GM23338 (cell line): ENCODE measurements around the gene TBX2. TPM values are rescaled to one million over a fixed set of nuclear protein-coding genes. Genes with fewer than 3 reads are reported as not detected.

ENCODE experiments used
- ATAC-seq: fragments of 200-7000 bp; cut with Tn5 transposase; 3 replicates; pipeline ENCODE4 v1.9.1; 2020
- DNase-seq: peaks from one replicate; pipeline ENCODE4 v3.0.0-alpha.2; 2015; ENCODE audit warnings: low spot score
- H2AFZ ChIP-seq: fragments of 200-600 bp; sonication (generic); 2 replicates; pipeline ENCODE4 v1.8.0; 2016; ENCODE audit warnings: antibody characterized with exemption, mild to moderate bottlenecking, moderate library complexity
- H3F3A ChIP-seq: fragments of 200-600 bp; sonication (generic); replicated peaks from 2 replicates; pipeline ENCODE4 v1.8.0; 2017; ENCODE audit warnings: antibody characterized with exemption, mixed run types, low read depth
- H3K27ac ChIP-seq: fragments of 200-600 bp; sonication (generic); 2 replicates; pipeline ENCODE4 v1.6.1; 2016; ENCODE audit warnings: low read depth
- H3K27me3 ChIP-seq: fragments of 200-600 bp; sonication (generic); 2 replicates; pipeline ENCODE4 v1.8.0; 2016; ENCODE audit warnings: mild to moderate bottlenecking, mixed run types, moderate library complexity; ENCODE audit not compliant: insufficient read depth
- H3K36me3 ChIP-seq: fragments of 200-600 bp; sonication (generic); 2 replicates; pipeline ENCODE4 v1.8.0; 2016; ENCODE audit warnings: mild to moderate bottlenecking; ENCODE audit not compliant: insufficient read depth
- H3K4me1 ChIP-seq: fragments of 200-600 bp; sonication (generic); 2 replicates; pipeline ENCODE4 v1.8.0; 2016; ENCODE audit warnings: mild to moderate bottlenecking, moderate library complexity; ENCODE audit not compliant: insufficient read depth
- H3K4me2 ChIP-seq: fragments of 200-600 bp; sonication (generic); 2 replicates; pipeline ENCODE4 v1.7.1; 2017; ENCODE audit warnings: mixed run types
- H3K4me3 ChIP-seq: fragments of 200-600 bp; sonication (generic); 2 replicates; pipeline ENCODE4 v1.6.1; 2016; ENCODE audit warnings: mixed run types
- H3K79me2 ChIP-seq: fragments of 200-600 bp; sonication (generic); replicated peaks from 2 replicates; pipeline ENCODE4 v1.8.0; 2017; ENCODE audit warnings: mild to moderate bottlenecking; ENCODE audit not compliant: insufficient read depth
- H3K9me2 ChIP-seq: fragments of 200-600 bp; sonication (generic); 2 replicates; pipeline ENCODE4 v1.8.0; 2017; ENCODE audit not compliant: insufficient read depth
- H4K20me1 ChIP-seq: fragments of 200-600 bp; sonication (generic); replicated peaks from 2 replicates; pipeline ENCODE4 v1.8.0; 2017; ENCODE audit warnings: mild to moderate bottlenecking; ENCODE audit not compliant: insufficient read depth
- H3K27ac Mint-ChIP-seq: 2 replicates; pipeline ENCODE4 v1.8.0; 2020; ENCODE audit warnings: inconsistent platforms, mild to moderate bottlenecking, moderate library complexity, mixed read lengths
- H3K27me3 Mint-ChIP-seq: 3 replicates; pipeline ENCODE4 v1.8.0; 2022; ENCODE audit warnings: low read depth, mild to moderate bottlenecking, moderate library complexity, mixed read lengths, inconsistent platforms; ENCODE audit not compliant: insufficient read depth, poor library complexity
- H3K36me3 Mint-ChIP-seq: 3 replicates; pipeline ENCODE4 v1.8.0; 2021; ENCODE audit warnings: low read depth, mild to moderate bottlenecking, inconsistent platforms, moderate library complexity, mixed read lengths
- H3K4me1 Mint-ChIP-seq: 3 replicates; pipeline ENCODE4 v1.8.0; 2020; ENCODE audit warnings: mild to moderate bottlenecking, inconsistent platforms, mixed read lengths
- H3K4me3 Mint-ChIP-seq: 3 replicates; pipeline ENCODE4 v1.8.0; 2021; ENCODE audit warnings: moderate library complexity, mild to moderate bottlenecking, inconsistent platforms, mixed read lengths
- H3K9me3 Mint-ChIP-seq: 3 replicates; pipeline ENCODE4 v1.8.0; 2020; ENCODE audit warnings: moderate library complexity, mild to moderate bottlenecking, inconsistent platforms, mixed read lengths
- CREB1 ChIP-seq: fragments of 250-450 bp; sonication (Bioruptor Pico); IDR thresholded peaks from 2 replicates; pipeline ENCODE4 v1.5.0; 2020; ENCODE audit warnings: low read depth, mild to moderate bottlenecking, moderate library complexity
- CTCF ChIP-seq, 2 experiments: fragments of 200-600 bp in 1 of 2; sonication (generic) in 1 of 2; conservative IDR thresholded peaks; 2 replicates each; pipeline versions ENCODE4 v1.5.1 to v1.6.1; 2016 to 2017; ENCODE audit warnings: antibody characterized with exemption in 2 of 2, low read depth in 2 of 2, mild to moderate bottlenecking in 2 of 2, moderate library complexity in 1 of 2
- ETS1 ChIP-seq: IDR thresholded peaks from 2 replicates; pipeline ENCODE4 v1.6.1; 2016; ENCODE audit warnings: antibody characterized with exemption
- EZH2 ChIP-seq: fragments of 200-600 bp; sonication (generic); IDR thresholded peaks from one replicate; pipeline ENCODE4 v1.8.0; 2017; ENCODE audit warnings: antibody characterized with exemption, mild to moderate bottlenecking, low read depth; ENCODE audit not compliant: unreplicated experiment
- EZH2phosphoT487 ChIP-seq: fragments of 200-600 bp; sonication (generic); IDR thresholded peaks from one replicate; pipeline ENCODE4 v1.8.1; 2018; ENCODE audit warnings: antibody characterized with exemption; ENCODE audit not compliant: unreplicated experiment
- JUNB ChIP-seq: IDR thresholded peaks from one replicate; pipeline ENCODE4 v1.6.1; 2016; ENCODE audit warnings: antibody characterized with exemption; ENCODE audit not compliant: unreplicated experiment
- NANOG ChIP-seq: IDR thresholded peaks from 2 replicates; pipeline ENCODE4 v1.6.1; 2016; ENCODE audit warnings: antibody characterized with exemption, borderline replicate concordance
- POLR2AphosphoS5 ChIP-seq: IDR thresholded peaks from 2 replicates; pipeline ENCODE4 v1.6.1; 2016; ENCODE audit warnings: antibody characterized with exemption, low read depth
- REST ChIP-seq: IDR thresholded peaks from one replicate; pipeline ENCODE4 v1.6.1; 2018; ENCODE audit warnings: antibody characterized with exemption; ENCODE audit not compliant: unreplicated experiment
- STAT1 ChIP-seq: IDR thresholded peaks from one replicate; pipeline ENCODE4 v1.6.1; 2016; ENCODE audit warnings: antibody characterized with exemption; ENCODE audit not compliant: unreplicated experiment
- ZNF114 ChIP-seq: fragments of 250-450 bp; sonication (Bioruptor Pico); IDR thresholded peaks from 2 replicates; pipeline ENCODE4 v1.5.0; 2020; ENCODE audit warnings: mild to moderate bottlenecking, moderate library complexity
- ZNF331 ChIP-seq: fragments of 250-450 bp; sonication (Bioruptor Pico); IDR thresholded peaks from 2 replicates; pipeline ENCODE4 v1.5.0; 2020; ENCODE audit warnings: low read depth, mild to moderate bottlenecking, moderate library complexity
- polyA plus RNA-seq: library from polyadenylated mRNA; unstranded; fragments of >200 nt; fragmentation: Nextera tagmentation; extraction: Ambion mirVana; gene quantifications from 2 replicates; pipeline ENCODE4 v1.2.1, GENCODE V29; 2016
- total RNA-seq: library from RNA; depleted of rRNA; stranded (reverse); fragments of >200 nt; shearing (Covaris generic); gene quantifications from 2 replicates; pipeline ENCODE4 v1.2.3, GENCODE V29; 2014

Gene TBX2
- total and polyA plus RNA-seq, 2 experiments from 2014 or later = not detected

GRCh38 chr17:61413661-61414126, 14.1 kb downstream of the TBX2 start (continued):
- no peak for TF ChIP-seq ETS1
- TF ChIP-seq ZNF114 (CRISPR knock-in tag) = no peak
- no peak for TF ChIP-seq CTCF (conservative IDR thresholded peaks at IDR 0.05; ENCODE audit: low read depth in 2 of 2)

- H3K9me2 ChIP-seq = no peaks in the 10 kb centered on the region
- DNase-seq = no peak
- peaks cover 84% of the 10 kb centered on the region for H3K27me3 ChIP-seq
- no peak for ATAC-seq
- H3K79me2 ChIP-seq = no peaks in the 10 kb centered on the region
- Mint-ChIP-seq H3K4me1 (peaks cover 17% of the 10 kb centered on the region), H3K27ac (no peak overlapping the region), H3K27me3 (peaks cover 70% of the 10 kb centered on the region), H3K4me3 (no peak overlapping the region), H3K36me3 (no peaks in the 10 kb centered on the region; the same call in 2 of the 3 replicates), H3K9me3 (no peaks in the 10 kb centered on the region)
- no peak overlapping the region for H2AFZ ChIP-seq
- no peak overlapping the region for H3K4me2 ChIP-seq
- no peak overlapping the region for H3K4me3 ChIP-seq
- no peaks in the 10 kb centered on the region for H3F3A ChIP-seq
- H4K20me1 ChIP-seq = peaks cover 6% of the 10 kb centered on the region; the same call in 1 of the 2 replicates
- H3K4me1 ChIP-seq = peaks cover 15% of the 10 kb centered on the region; the same call in 1 of the 2 replicates
- TF ChIP-seq NANOG = no peak
- H3K27ac ChIP-seq = no peak overlapping the region
- no peaks in the 10 kb centered on the region for H3K36me3 ChIP-seq
These were observed 14.7 kb downstream of the TBX2 start for GRCh38 chr17:61414141-61414935.

GRCh38 chr17:61414936-61415251, 15.3 kb downstream of the TBX2 start:
- Mint-ChIP-seq H3K27ac (no peak overlapping the region), H3K27me3 (peaks cover 66% of the 10 kb centered on the region), H3K4me3 (no peak overlapping the region), H3K9me3 (no peaks in the 10 kb centered on the region), H3K36me3 (no peaks in the 10 kb centered on the region; the same call in 2 of the 3 replicates), H3K4me1 (peaks cover 17% of the 10 kb centered on the region)
- no peaks in the 10 kb centered on the region for H3F3A ChIP-seq
- H3K4me3 ChIP-seq = no peak overlapping the region
- peaks cover 15% of the 10 kb centered on the region; the same call in 1 of the 2 replicates for H3K4me1 ChIP-seq
- no peak overlapping the region for H2AFZ ChIP-seq
- H3K4me2 ChIP-seq = no peak overlapping the region
- H3K27ac ChIP-seq = no peak overlapping the region
- H3K27me3 ChIP-seq = peaks cover 81% of the 10 kb centered on the region
- peaks cover 5% of the 10 kb centered on the region; the same call in 1 of the 2 replicates for H4K20me1 ChIP-seq
- DNase-seq (no peak), ATAC-seq (no peak)
- H3K9me2 ChIP-seq = no peaks in the 10 kb centered on the region
- H3K36me3 ChIP-seq = no peaks in the 10 kb centered on the region
- no peaks in the 10 kb centered on the region for H3K79me2 ChIP-seq
- TF ChIP-seq NANOG (no peak), REST (no peak), EZH2phosphoT487 (no peak), EZH2 (no peak), ZNF331 (CRISPR knock-in tag) (no peak), STAT1 (no peak), ETS1 (no peak), CREB1 (CRISPR knock-in tag) (no peak), JUNB (no peak), POLR2AphosphoS5 (no peak)
